Skeletal muscle tissue (tissue), 4 donors: ENCODE measurements around the gene PTDSS2. TPM values are rescaled to one million over a fixed set of nuclear protein-coding genes. Genes with fewer than 3 reads are reported as not detected.

Source experiments
- H3K27ac ChIP-seq: one replicate; pipeline ENCODE4 v1.7.0; 2013; ENCODE audit warnings: mild to moderate bottlenecking, low read depth, low read length, inconsistent platforms
- H3K27me3 ChIP-seq, 3 donors: one replicate each; pipeline ENCODE4 v1.7.0; 2013; ENCODE audit warnings: low read length in 3 of 3; ENCODE audit not compliant: control insufficient read depth in 3 of 3, insufficient read depth in 3 of 3
- H3K36me3 ChIP-seq, 3 donors: one replicate each; pipeline ENCODE4 v1.7.0; 2013; ENCODE audit warnings: low read length in 3 of 3; ENCODE audit not compliant: control insufficient read depth in 3 of 3, insufficient read depth in 3 of 3
- H3K4me1 ChIP-seq, 3 donors: one replicate each; pipeline ENCODE4 v1.7.0; 2013; ENCODE audit warnings: low read length in 3 of 3, mild to moderate bottlenecking in 3 of 3; ENCODE audit not compliant: control insufficient read depth in 3 of 3, insufficient read depth in 3 of 3
- H3K4me3 ChIP-seq, 3 donors: one replicate each; pipeline ENCODE4 v1.7.0; 2013; ENCODE audit warnings: low read length in 3 of 3
- H3K9ac ChIP-seq, 3 donors: one replicate each; pipeline ENCODE4 v1.7.0; 2013; ENCODE audit warnings: low read length in 3 of 3, mild to moderate bottlenecking in 3 of 3, moderate library complexity in 2 of 3, low read depth in 1 of 3
- H3K9me3 ChIP-seq, 3 donors: one replicate each; pipeline ENCODE4 v1.7.0; 2013; ENCODE audit warnings: low read length in 3 of 3; ENCODE audit not compliant: control insufficient read depth in 3 of 3
- total RNA-seq: library from RNA; depleted of rRNA; stranded (reverse); fragments of >200 nt; gene quantifications from one replicate; pipeline ENCODE4 v1.2.3, GENCODE V29; 2014
- donor health status: Osteomylitis.

The PTDSS2 gene
- total RNA-seq, 1 donor from 2014 or later: 21.4 TPM

DNA sequence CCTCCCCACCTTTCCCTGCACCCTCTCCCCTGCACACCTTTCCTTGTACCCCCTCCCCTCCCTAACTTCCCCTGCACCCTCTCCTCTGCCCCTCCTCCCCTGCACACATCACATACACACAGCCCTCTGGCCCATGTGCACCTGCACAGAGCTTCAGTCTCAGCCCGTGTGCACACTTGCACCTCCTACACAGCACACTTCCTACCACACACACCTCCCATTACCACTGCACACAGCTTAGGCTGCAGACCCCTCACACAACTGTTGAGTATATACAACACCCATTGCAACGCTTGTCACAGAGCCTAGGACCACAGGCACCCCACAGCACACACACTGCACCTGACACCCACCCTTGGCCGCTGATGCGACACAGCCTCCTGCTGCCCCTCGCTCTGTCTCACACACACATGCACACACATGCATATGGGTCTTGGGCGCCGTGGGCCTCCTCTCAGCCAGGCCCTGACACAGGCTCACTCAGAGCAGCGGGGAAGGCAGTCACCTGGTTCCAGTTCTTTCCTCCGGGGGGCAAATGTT lies 35.7 kb upstream of the PTDSS2 start:
- Histone ChIP-seq H3K4me3 (peak overlapping the region; percentile 64 to 66 (median 65)), H3K4me1 (peaks cover 4 to 8% (median 5%) of the 10 kb centered on the region in 3 donors), H3K9me3 (no peaks in the 10 kb centered on the region), H3K27me3 (peaks cover 39 to 52% (median 49%) of the 10 kb centered on the region in 3 donors), H3K36me3 (no peaks in the 10 kb centered on the region), H3K27ac (peak overlapping the region; percentile 36), H3K9ac (peak overlapping the region in 2 of 3 donors; percentile 25 to 33)

DNA sequence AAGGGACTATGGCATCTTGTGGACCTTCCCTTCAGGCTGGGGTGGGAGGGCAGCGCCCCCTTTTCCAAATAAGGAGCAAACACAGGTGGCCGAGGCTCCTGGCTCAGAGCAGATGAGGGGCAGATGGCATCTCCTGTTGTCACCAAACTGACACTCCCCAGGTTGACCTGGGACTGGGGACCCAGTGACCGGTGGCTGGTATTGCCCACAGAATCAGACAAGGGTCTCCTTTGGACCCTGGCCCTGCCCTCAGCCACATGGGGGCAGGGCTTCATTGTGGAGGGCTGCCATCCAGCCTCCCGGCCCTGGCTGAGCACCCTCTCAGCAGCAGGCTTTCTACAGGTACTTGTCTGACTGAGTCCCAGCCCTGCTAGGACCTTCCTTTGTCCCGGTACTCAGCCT lies 34.4 kb upstream of the PTDSS2 start:
- peak overlapping the region; percentile 47 for H3K27ac ChIP-seq
- peaks cover 4 to 8% (median 5%) of the 10 kb centered on the region in 3 donors for H3K4me1 ChIP-seq
- no peaks in the 10 kb centered on the region for H3K9me3 ChIP-seq
- H3K27me3 ChIP-seq: peaks cover 41 to 54% (median 52%) of the 10 kb centered on the region in 3 donors
- H3K9ac ChIP-seq: peak overlapping the region in 2 of 3 donors; percentile 16 to 32
- H3K4me3 ChIP-seq: peak overlapping the region in 2 of 3 donors; percentile 23 to 58
- H3K36me3 ChIP-seq: no peaks in the 10 kb centered on the region

DNA sequence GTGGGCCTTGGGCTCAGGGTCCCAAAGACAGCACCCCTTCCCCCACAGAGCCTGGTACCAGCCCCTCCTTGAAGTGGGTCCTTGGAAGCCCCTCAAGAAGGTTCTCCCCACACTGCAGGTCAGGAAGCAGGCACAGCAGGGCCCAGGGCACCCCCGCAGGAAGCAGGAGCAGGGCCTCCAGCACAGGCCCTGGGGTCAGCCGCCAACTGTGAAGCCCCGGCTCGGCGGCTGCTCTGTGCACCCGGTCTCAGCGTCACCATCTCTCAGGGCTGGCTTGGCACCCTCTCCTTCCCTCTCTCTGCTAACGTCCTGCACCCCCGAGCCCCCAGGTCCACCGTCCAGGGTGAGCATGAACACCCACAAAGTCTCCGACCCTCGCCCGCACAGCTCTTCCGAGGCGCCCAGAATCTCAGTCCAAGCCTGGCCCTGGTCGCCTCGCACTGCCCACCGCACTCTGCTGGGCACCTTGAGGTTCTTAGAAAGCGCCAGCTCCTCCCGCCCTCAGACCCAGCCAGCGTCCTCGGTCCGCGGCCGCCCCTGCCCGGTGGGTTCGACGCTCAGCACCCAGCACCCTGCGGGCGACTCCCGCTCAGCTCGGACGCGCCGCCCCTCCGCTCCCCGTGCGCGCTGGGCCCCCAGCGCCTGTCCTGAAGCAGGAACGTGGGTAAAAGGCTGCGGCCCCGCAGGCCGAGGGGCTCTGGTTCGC lies 33.9 kb upstream of the PTDSS2 start:
- H3K4me3 ChIP-seq: peak overlapping the region in 2 of 3 donors; percentile 45 to 58
- peak overlapping the region; percentile 47 for H3K27ac ChIP-seq
- no peaks in the 10 kb centered on the region for H3K9me3 ChIP-seq
- H3K36me3 ChIP-seq: no peaks in the 10 kb centered on the region
- peaks cover 41 to 55% (median 54%) of the 10 kb centered on the region in 3 donors for H3K27me3 ChIP-seq
- peaks cover 4 to 8% (median 5%) of the 10 kb centered on the region in 3 donors for H3K4me1 ChIP-seq
- H3K9ac ChIP-seq: peak overlapping the region in 2 of 3 donors; percentile 32 to 64

DNA sequence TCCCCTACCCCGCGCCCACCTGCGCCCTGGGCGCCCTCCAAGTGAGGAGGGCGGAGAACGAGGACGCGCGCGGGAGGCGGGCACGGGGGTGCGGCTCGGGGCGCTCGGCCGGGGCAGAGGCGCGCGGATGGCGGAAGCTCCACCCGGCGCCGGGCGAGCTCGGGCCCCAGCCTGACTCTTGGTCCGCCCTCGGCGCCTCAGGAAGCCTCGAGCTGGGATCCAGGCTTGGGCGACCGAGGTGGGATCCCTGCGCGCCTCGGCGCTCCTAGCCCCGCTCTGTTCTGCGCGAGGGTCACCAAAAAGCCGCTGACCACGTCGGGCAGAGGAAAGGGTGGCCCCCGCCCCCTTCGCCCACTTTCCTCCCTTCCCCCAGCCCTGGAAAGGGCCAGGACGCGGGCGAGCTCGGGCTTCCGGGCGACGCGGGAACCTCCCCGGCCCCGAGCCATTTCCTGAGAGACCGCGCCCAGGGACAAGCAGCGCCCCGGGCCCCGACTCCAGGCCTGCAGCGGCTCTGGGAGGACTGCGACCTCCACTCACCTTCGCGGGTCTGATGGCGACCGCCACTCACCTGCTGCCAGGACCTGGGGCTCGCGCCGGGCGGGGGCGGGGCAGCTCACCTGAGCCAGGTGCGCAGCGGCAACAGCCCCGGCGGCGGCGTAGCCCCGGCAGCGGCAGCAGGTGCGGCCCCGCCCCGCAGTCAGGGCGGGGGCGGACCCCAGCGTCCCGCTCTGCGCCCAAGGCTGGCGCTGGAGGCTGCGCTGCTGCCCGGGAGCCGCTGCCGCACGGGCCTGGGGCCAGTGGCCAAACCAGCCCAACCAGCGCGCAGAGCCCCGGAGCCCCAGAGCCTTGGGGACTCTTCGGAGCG lies 33.1 kb upstream of the PTDSS2 start:
- H3K9me3 ChIP-seq: no peaks in the 10 kb centered on the region
- H3K4me1 ChIP-seq: peaks cover 4 to 8% (median 5%) of the 10 kb centered on the region in 3 donors
- peak overlapping the region; percentile 47 for H3K27ac ChIP-seq
- peak overlapping the region; percentile 30 to 58 (median 45) for H3K4me3 ChIP-seq
- peak overlapping the region in 2 of 3 donors; percentile 32 to 64 for H3K9ac ChIP-seq
- no peaks in the 10 kb centered on the region for H3K36me3 ChIP-seq
- H3K27me3 ChIP-seq: peaks cover 41 to 55% (median 54%) of the 10 kb centered on the region in 3 donors

DNA sequence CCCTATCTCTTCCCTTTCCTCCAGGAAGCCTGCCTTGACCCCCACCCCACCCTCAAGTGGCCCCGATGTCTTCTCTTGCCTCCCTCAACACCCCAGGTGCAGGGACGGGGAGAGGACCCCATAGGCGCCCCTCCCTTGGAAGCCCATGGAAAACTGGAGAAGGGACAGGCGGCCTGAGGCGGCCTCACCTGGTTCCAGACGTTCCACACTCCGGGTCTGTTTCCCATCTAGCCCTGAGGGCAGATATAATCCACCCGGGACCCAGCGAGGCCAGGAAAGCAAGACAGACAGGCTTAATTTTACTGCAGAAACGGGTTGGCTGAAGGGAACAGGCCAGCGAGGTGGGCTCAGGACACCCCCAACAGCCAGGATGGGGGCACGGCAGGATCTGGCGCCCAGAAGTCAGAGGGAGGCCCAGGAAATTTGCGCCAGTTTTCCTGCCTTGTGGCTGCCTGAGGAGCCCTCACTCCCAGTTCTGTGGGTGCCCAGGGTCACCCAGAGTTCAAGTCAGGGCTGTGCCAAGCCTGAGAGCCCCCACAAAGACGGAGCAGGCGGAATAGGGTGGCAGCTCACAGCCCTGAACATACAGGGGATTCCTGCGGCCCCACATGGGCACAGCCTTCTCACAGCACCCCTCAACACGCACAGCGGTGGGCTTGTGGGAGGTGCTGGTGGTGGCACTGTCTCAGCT lies 32.3 kb upstream of the PTDSS2 start:
- no peak overlapping the region for H3K27ac ChIP-seq

DNA sequence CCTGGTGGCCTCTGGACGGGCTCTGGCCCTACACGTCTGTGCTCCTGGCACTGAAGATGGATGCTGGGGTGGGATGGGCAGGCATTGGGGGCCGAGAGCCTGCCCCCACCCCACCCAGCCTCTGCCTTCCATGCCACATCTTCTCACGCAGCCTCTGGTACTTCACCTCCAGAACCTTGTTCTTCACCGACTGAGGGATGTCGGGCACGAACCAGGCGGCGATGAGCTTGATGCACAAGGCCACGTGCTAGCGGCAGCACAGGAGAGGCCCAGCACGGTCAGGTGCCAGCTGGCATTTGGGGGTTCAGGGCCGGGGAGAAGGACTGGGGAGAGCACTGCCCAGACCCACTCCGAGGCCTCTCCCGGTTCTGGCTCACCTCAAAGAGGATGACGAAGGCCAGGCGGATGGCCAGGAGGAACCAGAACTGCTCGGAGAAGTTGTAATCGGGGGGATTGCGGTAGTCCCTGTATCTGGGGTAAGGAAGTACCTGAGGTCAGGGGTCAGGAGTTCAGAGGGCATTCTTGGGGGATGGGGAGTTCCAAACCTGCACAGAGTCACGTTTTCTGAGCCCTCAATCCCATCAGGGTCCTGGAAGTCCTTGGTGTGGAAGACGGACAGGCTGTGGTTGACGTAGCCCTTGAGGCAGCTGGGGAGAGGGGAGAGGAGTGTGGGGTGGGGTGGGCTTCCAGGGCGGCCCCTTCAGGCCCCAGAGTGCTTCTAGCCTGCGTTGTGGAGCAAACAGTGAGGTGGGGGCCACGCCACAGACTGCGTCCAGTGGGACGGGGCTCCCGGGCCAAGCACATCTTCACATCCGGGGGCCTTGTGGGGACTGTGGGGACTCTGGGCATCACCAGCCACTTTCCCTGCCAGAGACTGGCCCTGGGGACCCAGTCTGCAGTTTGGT lies 31.5 kb upstream of the PTDSS2 start:
- H3K36me3 ChIP-seq: no peaks in the 10 kb centered on the region
- no peaks in the 10 kb centered on the region for H3K9me3 ChIP-seq
- H3K4me3 ChIP-seq: no peak overlapping the region
- H3K4me1 ChIP-seq: peaks cover 0 to 5% (median 5%) of the 10 kb centered on the region in 3 donors
- no peak overlapping the region for H3K27ac ChIP-seq
- H3K27me3 ChIP-seq: peaks cover 41 to 61% (median 60%) of the 10 kb centered on the region in 3 donors
- no peak overlapping the region for H3K9ac ChIP-seq

More for the DNA sequence above, 32.3 kb upstream of the PTDSS2 start:
- Histone ChIP-seq H3K9me3 (no peaks in the 10 kb centered on the region), H3K9ac (no peak overlapping the region), H3K27me3 (peaks cover 41 to 55% (median 54%) of the 10 kb centered on the region in 3 donors), H3K4me3 (no peak overlapping the region), H3K36me3 (no peaks in the 10 kb centered on the region), H3K4me1 (peaks cover 4 to 7% (median 5%) of the 10 kb centered on the region in 3 donors)

DNA sequence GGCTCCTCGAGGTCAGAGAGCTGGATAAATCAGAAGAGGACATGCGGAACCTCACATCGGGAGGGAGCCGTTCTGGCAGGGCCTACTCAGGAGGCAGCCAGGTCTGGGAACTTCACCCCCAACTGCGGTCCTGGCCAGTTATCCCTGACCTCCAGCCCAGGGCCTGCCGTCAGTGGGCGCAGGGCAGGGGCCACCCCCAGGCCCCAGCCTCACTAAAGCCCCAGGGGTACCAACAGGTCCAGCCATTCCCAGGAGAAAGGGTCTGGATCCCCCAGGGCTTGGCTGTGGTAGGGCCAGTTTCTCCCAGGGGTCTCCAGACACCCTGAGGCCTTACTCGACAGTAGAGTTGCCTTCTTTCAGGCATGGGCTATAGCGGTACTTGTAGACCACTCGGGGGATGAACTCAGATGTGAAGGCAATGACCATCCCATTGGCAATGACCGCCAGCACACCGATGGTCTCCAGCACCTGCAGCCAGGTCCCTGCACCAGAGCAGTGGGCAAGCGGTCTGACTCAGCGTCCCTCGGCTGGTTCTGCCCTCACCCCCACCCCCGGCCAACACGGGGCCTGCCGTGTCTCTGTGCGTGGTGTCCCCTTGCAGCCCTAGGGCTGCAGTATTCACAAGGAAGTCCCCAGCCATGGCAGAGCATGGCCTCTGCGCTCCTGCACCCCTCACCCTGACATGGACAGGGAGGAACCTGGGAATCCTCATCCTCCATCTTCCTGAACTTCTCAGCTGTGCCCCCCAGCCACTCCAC lies 30.7 kb upstream of the PTDSS2 start:
- Histone ChIP-seq H3K27me3 (peaks cover 47 to 63% (median 58%) of the 10 kb centered on the region in 3 donors), H3K4me1 (peaks cover 0 to 5% (median 3%) of the 10 kb centered on the region in 3 donors), H3K4me3 (no peak overlapping the region), H3K27ac (no peak overlapping the region), H3K36me3 (no peaks in the 10 kb centered on the region), H3K9me3 (no peaks in the 10 kb centered on the region), H3K9ac (no peak overlapping the region)

DNA sequence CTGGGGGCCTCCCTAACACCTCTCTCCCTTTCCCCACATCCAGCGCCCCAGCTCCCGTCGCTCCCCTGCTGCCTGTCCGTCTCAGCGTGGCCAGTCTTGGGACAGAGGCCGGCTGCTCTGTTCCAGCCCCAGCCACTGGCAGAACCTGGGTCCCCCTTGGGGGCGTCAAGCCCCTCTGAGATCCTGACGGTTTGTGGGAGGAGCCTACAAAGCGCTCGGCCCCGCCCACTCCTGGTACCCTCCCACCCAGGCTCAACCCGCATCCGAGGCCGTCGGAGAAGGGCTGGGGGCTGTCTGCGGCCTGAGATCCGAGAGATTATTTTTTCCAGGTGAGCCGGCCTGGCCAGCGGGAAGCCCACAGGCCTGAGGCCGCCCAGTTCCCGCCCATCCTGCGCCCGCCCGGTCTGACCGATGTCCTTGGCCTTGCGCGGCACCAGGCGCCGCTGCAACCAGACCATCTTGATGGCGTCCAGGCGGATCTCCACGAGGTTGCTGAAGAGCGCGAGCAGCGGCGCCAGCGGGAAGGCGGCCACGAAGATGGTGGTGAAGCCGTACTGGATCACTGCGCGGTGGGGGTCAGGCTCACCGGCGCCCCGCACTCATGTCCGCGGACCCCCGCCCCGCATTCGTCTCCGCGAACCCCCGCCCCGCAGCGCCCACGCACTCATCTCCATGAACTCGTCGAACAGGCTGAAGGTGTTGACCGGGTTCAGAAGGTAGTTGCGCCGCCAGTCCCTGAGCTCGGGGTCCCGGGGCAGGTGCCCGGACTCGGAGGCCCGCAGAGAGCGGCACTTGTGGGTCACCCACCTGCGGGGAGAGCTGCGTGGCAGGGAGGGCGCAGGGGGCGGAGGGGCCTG lies 29.8 kb upstream of the PTDSS2 start:
- no peak overlapping the region for H3K9ac ChIP-seq
- no peak overlapping the region for H3K4me3 ChIP-seq
- H3K27me3 ChIP-seq: peaks cover 43 to 58% (median 53%) of the 10 kb centered on the region in 3 donors
- no peaks in the 10 kb centered on the region for H3K36me3 ChIP-seq
- H3K4me1 ChIP-seq: peaks cover 0 to 5% (median 0%) of the 10 kb centered on the region in 3 donors
- no peaks in the 10 kb centered on the region for H3K9me3 ChIP-seq
- H3K27ac ChIP-seq: no peak overlapping the region
